NCI-H1930 (cell line): Measurements from ENCODE around the gene ODAM.
"Not testable (repeated sequence)": the region's sequence is repeated elsewhere in the genome, so short reads cannot be mapped to it uniquely, and the experiment has no call there.

Experiments
- DNase-seq, 2 experiments: peaks; one replicate each; lab custom pipeline; 2025; lab: John Stamatoyannopoulos, UW

ODAM gene, protein sequence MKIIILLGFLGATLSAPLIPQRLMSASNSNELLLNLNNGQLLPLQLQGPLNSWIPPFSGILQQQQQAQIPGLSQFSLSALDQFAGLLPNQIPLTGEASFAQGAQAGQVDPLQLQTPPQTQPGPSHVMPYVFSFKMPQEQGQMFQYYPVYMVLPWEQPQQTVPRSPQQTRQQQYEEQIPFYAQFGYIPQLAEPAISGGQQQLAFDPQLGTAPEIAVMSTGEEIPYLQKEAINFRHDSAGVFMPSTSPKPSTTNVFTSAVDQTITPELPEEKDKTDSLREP

DNA sequence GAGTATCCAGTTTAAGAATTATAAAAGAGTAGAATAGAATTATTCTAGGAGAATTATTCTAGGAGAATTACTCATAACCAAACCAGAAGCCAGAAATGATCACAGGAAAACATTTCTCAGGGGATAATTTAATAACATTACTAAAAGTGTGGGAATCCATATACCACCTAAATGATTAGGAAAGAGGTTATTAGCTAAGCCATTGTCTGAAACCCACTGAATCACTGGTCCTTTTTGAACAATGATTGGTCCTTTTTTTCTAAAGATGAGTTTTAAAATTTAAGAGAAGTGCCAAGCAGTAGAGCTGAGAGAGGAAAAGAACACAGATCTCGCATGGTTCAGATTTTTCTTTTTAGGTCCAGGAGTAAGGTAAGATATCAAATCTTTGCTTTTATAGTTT lies at the start of gene ODAM:
ODAM (plus strand) TSS at position 301 of the 400 bp plus-strand sequence. CDS start 819 bp downstream, outside the sequence.
- no peak for DNase-seq

- DNase-seq = no peak
These were observed 44.3 kb upstream of the ODAM start for GRCh38 chr4:70151271-70151670.

DNA sequence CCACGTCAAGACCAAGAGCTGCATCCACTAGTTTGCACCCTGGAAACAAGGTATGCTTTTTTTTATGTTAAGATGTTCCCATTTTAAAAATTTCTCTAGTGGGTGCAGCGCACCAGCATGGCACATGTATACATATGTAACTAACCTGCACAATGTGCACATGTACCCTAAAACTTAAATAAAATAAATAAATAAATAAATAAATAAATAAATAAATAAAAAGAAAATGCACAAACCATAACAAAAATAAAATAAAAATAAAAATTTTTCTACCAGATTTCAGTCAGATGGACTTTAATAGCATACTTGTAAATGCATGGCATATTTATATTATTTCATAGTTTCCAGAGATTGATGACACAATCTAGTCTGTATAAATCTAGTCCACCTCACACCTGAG lies 43.4 kb upstream of the ODAM start:
- DNase-seq = no peak

DNA sequence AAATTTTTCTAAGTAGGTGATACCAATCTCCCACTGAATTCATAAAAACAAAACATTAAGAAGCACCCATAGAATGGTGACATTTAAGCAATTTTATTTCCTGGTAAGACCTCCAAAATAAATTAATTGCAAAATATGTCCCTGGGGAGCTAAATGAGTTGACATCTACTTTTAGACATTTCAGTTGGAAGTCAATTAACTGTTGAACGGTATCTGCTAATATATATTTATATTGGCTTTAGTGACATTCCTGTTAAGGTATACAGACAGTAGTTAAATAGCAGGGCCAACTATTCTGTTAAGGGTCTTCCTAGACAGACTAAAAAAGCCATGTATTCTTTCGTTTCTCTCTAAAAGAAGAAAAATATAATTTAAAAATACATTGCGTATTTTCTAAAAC lies 41.6 kb upstream of the ODAM start, which contains the start of gene PRR27:
PRR27 (plus strand) TSS at position 301 of the 400 bp plus-strand sequence. CDS start 139 bp downstream, outside the sequence.
- DNase-seq = no peak

GRCh38 chr4:70158576-70158975 lies 36.9 kb upstream of the ODAM start:
- DNase-seq = no peak

DNA sequence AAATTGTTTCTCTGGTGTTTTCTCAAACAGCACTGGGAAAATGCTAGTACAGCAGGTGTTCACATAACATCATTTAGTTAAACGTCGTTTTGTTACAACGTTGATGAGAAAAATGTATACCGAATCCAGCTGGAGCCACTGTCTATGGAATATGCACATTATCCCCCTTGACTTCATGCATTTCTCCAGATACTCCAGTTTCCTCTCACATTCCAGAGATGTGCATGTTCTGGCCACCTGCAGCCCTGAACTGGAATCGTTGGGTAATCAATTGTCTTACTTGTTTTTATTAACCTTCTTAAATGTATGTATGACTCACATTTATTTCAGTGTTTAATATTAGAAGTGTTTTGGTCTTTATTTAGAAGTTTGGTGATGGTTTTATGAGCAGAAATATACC lies 18.4 kb upstream of the ODAM start:
- DNase-seq = no peak

GRCh38 chr4:70178075-70178660 lies 17.4 kb upstream of the ODAM start:
- no peak for DNase-seq

DNA sequence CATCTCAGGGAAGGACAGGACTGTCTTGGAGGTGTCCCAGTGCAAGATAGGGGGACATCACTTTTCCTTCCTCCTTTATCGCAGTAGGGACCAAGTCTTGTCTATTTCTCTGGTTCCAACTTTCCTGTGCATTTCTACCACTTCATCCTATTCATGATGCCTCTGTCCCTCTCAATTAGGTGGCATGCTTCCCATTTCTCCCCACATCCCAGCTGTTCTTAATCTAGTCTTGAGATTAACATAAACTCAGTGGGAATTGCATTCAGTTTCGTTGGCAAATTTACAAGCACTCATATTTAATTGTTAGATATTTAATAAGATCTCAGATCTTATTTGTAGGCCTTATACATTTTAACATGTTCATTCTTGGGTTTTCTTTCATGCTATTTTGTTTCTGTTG lies 15.7 kb upstream of the ODAM start:
- no peak for DNase-seq

GRCh38 chr4:70181864-70182263 lies 13.7 kb upstream of the ODAM start:
- no peak for DNase-seq

DNA sequence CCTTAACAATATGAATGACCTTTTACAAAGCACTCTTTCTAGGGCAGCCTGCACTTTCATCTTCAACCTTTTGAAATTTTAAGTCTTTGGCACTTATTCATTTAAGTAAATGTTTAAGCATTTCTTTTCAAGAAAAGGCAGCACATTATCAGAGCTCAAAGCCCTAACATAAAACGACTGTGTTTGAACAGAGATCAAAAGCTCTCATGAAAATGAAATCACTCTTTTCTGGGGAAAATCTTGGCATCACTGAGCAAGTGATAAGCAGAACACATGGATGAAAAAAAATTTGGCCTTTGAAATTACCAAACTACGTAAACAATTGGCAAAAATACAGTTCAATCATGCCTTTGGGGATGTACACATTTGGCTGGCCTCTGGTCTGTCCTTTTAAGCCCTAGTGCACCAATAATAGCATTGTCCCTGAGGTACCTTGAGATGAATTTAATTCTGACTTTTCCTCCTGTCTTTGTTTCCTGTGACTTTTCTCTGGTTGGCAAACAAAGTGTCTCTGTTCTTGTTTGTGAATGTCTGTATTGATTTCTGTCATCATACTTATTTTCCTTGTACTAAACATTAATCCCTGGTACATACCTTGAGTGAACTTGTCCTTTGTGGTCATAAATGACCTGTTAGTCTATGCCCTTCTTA lies 12.9 kb upstream of the ODAM start:
- DNase-seq = no peak

GRCh38 chr4:70183168-70183939 lies 12.2 kb upstream of the ODAM start:
- no peak for DNase-seq

GRCh38 chr4:70183940-70184246 lies 11.6 kb upstream of the ODAM start:
- DNase-seq = no peak

- no peak for DNase-seq
These were observed 8.3 kb upstream of the ODAM start for GRCh38 chr4:70187216-70187615.

DNA sequence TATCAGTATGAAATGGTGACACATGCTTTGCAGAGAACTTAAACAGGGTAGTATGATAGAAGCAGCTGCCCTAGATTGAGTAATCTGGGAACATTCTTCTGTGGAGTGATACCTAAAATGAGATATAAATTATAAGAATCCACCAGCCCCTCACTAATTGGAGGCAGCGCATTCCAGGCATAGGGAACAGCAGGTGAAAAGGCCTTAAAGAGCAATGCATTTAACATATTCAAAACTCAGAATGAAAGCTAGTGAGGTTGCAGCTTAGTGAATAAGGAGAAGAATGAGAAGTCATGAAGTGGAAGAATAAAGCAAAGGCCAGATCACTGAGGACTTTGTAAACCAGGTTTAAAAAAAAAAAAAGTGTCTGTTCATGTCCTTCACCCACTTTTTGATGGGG lies 4.9 kb upstream of the ODAM start:
- no peak for DNase-seq

DNA sequence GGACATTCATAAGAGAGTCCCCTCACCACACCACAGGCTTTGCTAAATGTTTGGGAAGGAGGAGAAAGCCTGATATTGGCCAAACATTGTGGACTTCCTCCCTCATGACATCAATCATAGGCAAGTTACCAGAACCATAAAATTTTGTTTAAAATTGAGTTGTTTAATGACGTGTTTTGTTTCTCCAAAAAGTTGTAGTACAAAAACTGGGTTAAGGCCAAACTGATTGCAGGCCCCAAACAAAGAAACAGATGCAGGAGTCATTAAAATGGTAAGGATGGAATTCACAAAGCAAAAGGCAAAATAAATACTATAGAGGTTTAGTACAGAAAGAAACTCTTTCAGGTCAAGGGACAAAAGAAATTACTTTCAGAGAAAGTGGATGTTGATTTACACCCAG lies 3.9 kb upstream of the ODAM start:
- no peak for DNase-seq

- no peak for DNase-seq
These were observed 2.6 kb upstream of the ODAM start for GRCh38 chr4:70192895-70193294.

- DNase-seq = no peak
These were observed 1.3 kb downstream of the ODAM start for GRCh38 chr4:70196857-70197256.

- DNase-seq = no peak
These were observed 2.3 kb downstream of the ODAM start for GRCh38 chr4:70197842-70198241.

GRCh38 chr4:70203601-70204000 lies 8.1 kb downstream of the ODAM start:
- no peak for DNase-seq

DNA sequence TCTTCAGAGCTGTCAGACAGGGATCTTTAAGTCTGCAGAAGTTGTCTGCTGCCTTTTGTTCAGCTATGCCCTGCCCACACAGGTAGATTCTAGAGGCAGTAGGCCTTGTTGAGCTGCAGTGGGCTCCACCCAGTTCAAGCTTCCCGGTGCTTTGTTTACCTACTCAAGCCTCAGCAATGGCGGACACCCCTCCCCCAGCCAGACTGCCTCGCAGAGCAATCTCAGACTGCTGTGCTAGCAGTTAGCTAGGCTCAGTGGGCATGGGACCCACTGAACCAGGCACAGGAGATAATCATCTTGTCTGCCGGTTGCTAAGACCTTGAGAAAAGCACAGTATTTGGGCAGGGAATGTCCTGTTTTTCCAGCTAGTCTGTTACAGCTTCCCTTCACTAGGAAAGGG lies 17.2 kb downstream of the ODAM start:
- DNase-seq = not testable (repeated sequence)

- DNase-seq = not testable (repeated sequence)
These were observed 20.6 kb downstream of the ODAM start for GRCh38 chr4:70216109-70216508.

GRCh38 chr4:70216550-70216949 lies 21.0 kb downstream of the ODAM start:
- not testable (repeated sequence) for DNase-seq

GRCh38 chr4:70221389-70221788 lies 25.9 kb downstream of the ODAM start:
- not testable (repeated sequence) for DNase-seq
